ENCODE results near the gene LMO7. TPM values are rescaled to one million over a fixed set of nuclear protein-coding genes. Genes with fewer than 3 reads are reported as not detected.

Gene LMO7
- total and polyA plus RNA-seq, 2 of the 13 experiments (the other 11 are each of a cell fraction or from before 2014, with no cell fraction given) = 34.0 to 121 TPM

GRCh38 chr13:75825161-75825560 lies 189.0 kb downstream of the LMO7 start:
- BruUV-seq (replicated peaks) = no TSS peak
- Histone ChIP-seq H3K27ac (ENCODE audit: extremely low read length, insufficient read depth, low read length) (no peak overlapping the region), H3K9me3 (ENCODE audit: low read length) (no peaks in the 10 kb centered on the region), H3K79me2 (ENCODE audit: insufficient read depth, low read length) (no peaks in the 10 kb centered on the region), H3K9ac (ENCODE audit: insufficient read depth, low read depth, low read length) (no peak overlapping the region), H3K4me3 (replicated peaks in 1 of 3; ENCODE audit: insufficient read depth in 1 of 3, low read depth in 2 of 3, low read length in 3 of 3) (no peak overlapping the region), H3K36me3 (replicated peaks in 1 of 2; ENCODE audit: control insufficient read depth in 1 of 2, insufficient read depth in 2 of 2, low read length in 2 of 2) (peaks cover 23 to 77% of the 10 kb centered on the region in 2 experiments), H3K4me1 (ENCODE audit: insufficient read depth, low read length) (no peaks in the 10 kb centered on the region), H3K27me3 (ENCODE audit: control insufficient read depth in 1 of 2, insufficient read depth in 2 of 2, low read length in 2 of 2) (no peaks in the 10 kb centered on the region), H3K4me2 (ENCODE audit: low read depth, low read length) (no peak overlapping the region), H2AFZ (ENCODE audit: low read length) (no peak overlapping the region), H4K20me1 (ENCODE audit: insufficient read depth, low read length) (no peaks in the 10 kb centered on the region)
- TF ChIP-seq E2F1 (CRISPR knock-in tag; IDR thresholded peaks at IDR 0.05) (no peak), RBM22 (optimal IDR thresholded peaks at IDR 0.05; ENCODE audit: low read length) (peak; percentile 48), MATR3 (CRISPR knock-in tag; IDR thresholded peaks at IDR 0.05) (no peak), MED8 (CRISPR knock-in tag; IDR thresholded peaks at IDR 0.05; ENCODE audit: insufficient replicate concordance) (no peak), FOXK2 (IDR thresholded peaks at IDR 0.05) (no peak)
- in situ Hi-C loops (cut with HindIII; ENCODE audit: extremely low pct_ligation_motif_present, low pct_unique_long_range_greater_than_20kb) (no loop called here), intact Hi-C loops (cut with micrococcal nuclease; ENCODE audit: unreplicated experiment) (loop anchor here (5.0 kb wide), 1 partner anchor 143 kb away; no protein-coding TSS in a partner anchor)
- ATAC-seq (no peak), FAIRE-seq (no peak), DNase-seq (ENCODE audit: low spot score) (no peak)
- ChIA-PET CTCF (ENCODE audit: low intra/inter-chr PET ratio, low total read pairs) (no interaction called here), POLR2A (no interaction called here)
- 100% methylated on average over 4 of the region's 4 CpGs for WGBS (ENCODE audit: low lambda C conversion rate)

GRCh38 chr13:75825594-75825993 lies 189.5 kb downstream of the LMO7 start:
- H3K36me3 ChIP-seq (replicated peaks in 1 of 2; ENCODE audit: control insufficient read depth in 1 of 2, insufficient read depth in 2 of 2, low read length in 2 of 2) = peaks cover 24 to 80% of the 10 kb centered on the region in 2 experiments
- H3K27ac ChIP-seq (ENCODE audit: extremely low read length, insufficient read depth, low read length) = no peak overlapping the region
- no peak overlapping the region for H3K9ac ChIP-seq (ENCODE audit: insufficient read depth, low read depth, low read length)
- H3K79me2 ChIP-seq (ENCODE audit: insufficient read depth, low read length) = no peaks in the 10 kb centered on the region
- H4K20me1 ChIP-seq (ENCODE audit: insufficient read depth, low read length) = no peaks in the 10 kb centered on the region
- in situ Hi-C loops (cut with HindIII; ENCODE audit: extremely low pct_ligation_motif_present, low pct_unique_long_range_greater_than_20kb) = no loop called here
- H3K4me1 ChIP-seq (ENCODE audit: insufficient read depth, low read length) = no peaks in the 10 kb centered on the region
- CTCF ChIA-PET (ENCODE audit: low intra/inter-chr PET ratio, low total read pairs) = no interaction called here
- FAIRE-seq = no peak
- TF ChIP-seq MNT (IDR thresholded peaks at IDR 0.05) (no peak), THAP9 (CRISPR knock-in tag; IDR thresholded peaks at IDR 0.05; ENCODE audit: borderline replicate concordance) (no peak), HMG20B (CRISPR knock-in tag; conservative IDR thresholded peaks at IDR 0.05) (no peak), MAFK (conservative IDR thresholded peaks at IDR 0.05 in 1 of 2, IDR thresholded peaks at IDR 0.05 in 1 of 2; ENCODE audit: low read length in 2 of 2) (no peak), ZNF224 (CRISPR knock-in tag; IDR thresholded peaks at IDR 0.05) (no peak), PLRG1 (conservative IDR thresholded peaks at IDR 0.05) (no peak)
- ATAC-seq = no peak
- no TSS peak for BruUV-seq (replicated peaks)
- POLR2A ChIA-PET = no interaction called here
- DNase-seq (ENCODE audit: low spot score) = no peak
- intact Hi-C loops (cut with micrococcal nuclease; ENCODE audit: unreplicated experiment) = loop anchor here (5.0 kb wide), 1 partner anchor 143 kb away; no protein-coding TSS in a partner anchor
- WGBS (ENCODE audit: low lambda C conversion rate) = 100% methylated on average over 2 of the region's 2 CpGs
- H2AFZ ChIP-seq (ENCODE audit: low read length) = no peak overlapping the region
- H3K4me3 ChIP-seq (replicated peaks in 1 of 3; ENCODE audit: insufficient read depth in 1 of 3, low read depth in 2 of 3, low read length in 3 of 3) = no peak overlapping the region
- no peak overlapping the region for H3K4me2 ChIP-seq (ENCODE audit: low read depth, low read length)
- no peaks in the 10 kb centered on the region for H3K9me3 ChIP-seq (ENCODE audit: low read length)
- no peaks in the 10 kb centered on the region for H3K27me3 ChIP-seq (ENCODE audit: control insufficient read depth in 1 of 2, insufficient read depth in 2 of 2, low read length in 2 of 2)

Measured in HepG2 (cell line).